Common myeloid progenitor, CD34-positive (primary cell): ENCODE data around the gene ZC3H8.
A peak's percentile ranks its signal among the peaks of the same experiment; 100 is the strongest.

Source experiments
- CTCF ChIA-PET: fragments of 350-600 bp; sonication (Branson Sonifier 250); formaldehyde crosslinking; loops from one replicate; lab custom pipeline; 2021; ENCODE audit warnings: antibody characterized with exemption; lab: Charles Lee
- POLR2A ChIA-PET: fragments of 350-600 bp; sonication (Branson Sonifier 250); formaldehyde crosslinking; loops from one replicate; lab custom pipeline; 2021; ENCODE audit warnings: antibody characterized with exemption; lab: Charles Lee
- DNase-seq, 3 donors: peaks; one replicate each; pipeline versions ENCODE4 v3.0.0 to v3.0.0-alpha.2; 2013
- H3K27ac ChIP-seq, 2 experiments: 1 replicate in 1 of 2; 2 replicates in 1 of 2; pipeline ENCODE4 v1.7.0; 2013; ENCODE audit warnings: inconsistent platforms in 2 of 2, low read length in 2 of 2, mild to moderate bottlenecking in 2 of 2, low read depth in 1 of 2, moderate library complexity in 1 of 2; ENCODE audit not compliant: severe bottlenecking in 2 of 2, insufficient read depth in 1 of 2, poor library complexity in 1 of 2
- H3K27me3 ChIP-seq, 5 experiments: replicated peaks in 2 of 5; 1 replicate in 3 of 5; 2 replicates in 2 of 5; pipeline versions ENCODE4 v1.6.1 to v1.7.0; 2013; ENCODE audit warnings: low read length in 4 of 5, mild to moderate bottlenecking in 2 of 5, moderate library complexity in 2 of 5, inconsistent platforms in 1 of 5; ENCODE audit not compliant: insufficient read depth in 5 of 5, control insufficient read depth in 4 of 5
- H3K36me3 ChIP-seq, 4 experiments: 1 replicate in 2 of 4; 2 replicates in 2 of 4; pipeline versions ENCODE4 v1.6.1 to v1.7.0; 2013; ENCODE audit warnings: low read length in 3 of 4, control low read depth in 1 of 4, mild to moderate bottlenecking in 1 of 4; ENCODE audit not compliant: control insufficient read depth in 4 of 4, insufficient read depth in 4 of 4
- H3K4me1 ChIP-seq, 4 experiments: 1 replicate in 3 of 4; 2 replicates in 1 of 4; pipeline versions ENCODE4 v1.6.1 to v1.7.1; 2013; ENCODE audit warnings: low read length in 3 of 4, mild to moderate bottlenecking in 3 of 4, control low read depth in 1 of 4, inconsistent platforms in 1 of 4, moderate library complexity in 1 of 4; ENCODE audit not compliant: control insufficient read depth in 4 of 4, insufficient read depth in 4 of 4; ENCODE audit errors: control extremely low read depth in 1 of 4
- H3K4me3 ChIP-seq, 7 experiments: 1 replicate in 4 of 7; 2 replicates in 3 of 7; pipeline versions ENCODE4 v1.5.1 to v1.7.0; 2013; ENCODE audit warnings: mild to moderate bottlenecking in 7 of 7, low read length in 6 of 7, moderate library complexity in 6 of 7, inconsistent platforms in 2 of 7, low read depth in 2 of 7, control low read depth in 1 of 7; ENCODE audit not compliant: insufficient read depth in 4 of 7, control insufficient read depth in 1 of 7; ENCODE audit errors: extremely low read depth in 1 of 7
- H3K9me3 ChIP-seq, 5 experiments: 1 replicate in 4 of 5; 2 replicates in 1 of 5; pipeline versions ENCODE4 v1.6.1 to v1.7.1; 2013; ENCODE audit warnings: low read length in 4 of 5, mild to moderate bottlenecking in 2 of 5, inconsistent platforms in 1 of 5, low read depth in 1 of 5, moderate library complexity in 1 of 5; ENCODE audit not compliant: control insufficient read depth in 4 of 5, insufficient read depth in 2 of 5; ENCODE audit errors: control extremely low read depth in 1 of 5
- WGBS: methylation state at CpG from one replicate; pipeline ENCODE4 v1.1.5; 2013; ENCODE audit not compliant: insufficient coverage; 5-methylcytosine and 5-hydroxymethylcytosine counted together

Gene ZC3H8

GRCh38 chr2:112189001-112189556 lies 65.8 kb downstream of the ZC3H8 start:
- Histone ChIP-seq H3K36me3 (no peaks in the 10 kb centered on the region), H3K27ac (no peak overlapping the region), H3K4me1 (peaks cover 0 to 10% (median 2%) of the 10 kb centered on the region in 4 experiments), H3K9me3 (peaks cover 0 to 6% (median 0%) of the 10 kb centered on the region in 5 experiments), H3K27me3 (no peaks in the 10 kb centered on the region), H3K4me3 (no peak overlapping the region)
- ChIA-PET CTCF (no interaction called here), POLR2A (no interaction called here)
- 93% methylated on average over 3 of the region's 3 CpGs for whole genome bisulfite sequencing
- DNase-seq = no peak

- Histone ChIP-seq H3K4me1 (peaks cover 0 to 16% (median 8%) of the 10 kb centered on the region in 4 experiments), H3K27me3 (no peaks in the 10 kb centered on the region), H3K4me3 (no peak overlapping the region), H3K36me3 (no peaks in the 10 kb centered on the region), H3K27ac (no peak overlapping the region), H3K9me3 (peaks cover 0 to 6% (median 0%) of the 10 kb centered on the region in 5 experiments)
- DNase-seq = peak; percentile 11 to 77 (median 52)
- CTCF ChIA-PET = no interaction called here
- 71% methylated on average over 7 of the region's 9 CpGs for WGBS
- POLR2A ChIA-PET = no interaction called here
Observed at GRCh38 chr2:112187805-112188596, 66.8 kb downstream of the ZC3H8 start.

- no peak for DNase-seq
- POLR2A ChIA-PET = no interaction called here
- CTCF ChIA-PET = no interaction called here
Observed at GRCh38 chr2:112187046-112187715, 67.7 kb downstream of the ZC3H8 start.

DNA sequence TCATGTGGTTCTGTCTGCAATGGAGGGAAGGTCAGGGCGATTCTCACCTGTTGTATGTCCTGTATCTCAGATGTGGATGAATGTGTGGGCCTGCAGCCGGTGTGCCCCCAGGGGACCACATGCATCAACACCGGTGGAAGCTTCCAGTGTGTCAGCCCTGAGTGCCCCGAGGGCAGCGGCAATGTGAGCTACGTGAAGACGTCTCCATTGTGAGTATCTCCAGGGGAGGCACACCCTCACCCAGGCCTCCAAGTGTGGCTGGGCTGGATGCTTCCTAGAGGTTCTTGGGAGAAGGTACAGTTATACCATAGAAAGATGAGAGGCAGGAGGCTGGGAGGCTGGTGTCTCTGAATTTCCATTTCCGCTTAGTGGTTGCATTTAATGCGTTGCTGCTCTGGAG lies 69.7 kb downstream of the ZC3H8 start:
- no peaks in the 10 kb centered on the region for H3K36me3 ChIP-seq
- WGBS = 91% methylated on average over 6 of the region's 9 CpGs
- peaks cover 0 to 8% (median 0%) of the 10 kb centered on the region in 5 experiments for H3K9me3 ChIP-seq
- no peak overlapping the region for H3K4me3 ChIP-seq
- ChIA-PET POLR2A (no interaction called here), CTCF (no interaction called here)
- H3K27me3 ChIP-seq = peaks cover 0 to 24% (median 13%) of the 10 kb centered on the region in 5 experiments
- H3K27ac ChIP-seq = no peak overlapping the region
- no peak for DNase-seq
- peaks cover 0 to 16% (median 14%) of the 10 kb centered on the region in 4 experiments for H3K4me1 ChIP-seq

More at GRCh38 chr2:112187046-112187715, 67.7 kb downstream of the ZC3H8 start:
- Histone ChIP-seq H3K27me3 (peaks cover 0 to 8% (median 6%) of the 10 kb centered on the region in 5 experiments), H3K4me1 (peaks cover 0 to 16% (median 8%) of the 10 kb centered on the region in 4 experiments), H3K4me3 (no peak overlapping the region), H3K36me3 (no peaks in the 10 kb centered on the region), H3K27ac (no peak overlapping the region), H3K9me3 (peaks cover 0 to 6% (median 0%) of the 10 kb centered on the region in 5 experiments)
- 96% methylated on average over 31 of the region's 31 CpGs for WGBS

GRCh38 chr2:112184121-112184520 lies 70.7 kb downstream of the ZC3H8 start:
- peaks cover 0 to 16% (median 14%) of the 10 kb centered on the region in 4 experiments for H3K4me1 ChIP-seq
- H3K27ac ChIP-seq = no peak overlapping the region
- H3K27me3 ChIP-seq = peaks cover 0 to 30% (median 13%) of the 10 kb centered on the region in 5 experiments
- DNase-seq = no peak
- ChIA-PET CTCF (no interaction called here), POLR2A (no interaction called here)
- peaks cover 0 to 9% (median 0%) of the 10 kb centered on the region in 5 experiments for H3K9me3 ChIP-seq
- H3K4me3 ChIP-seq = no peak overlapping the region
- no peaks in the 10 kb centered on the region for H3K36me3 ChIP-seq
- WGBS = 100% methylated on average over 2 of the region's 8 CpGs

GRCh38 chr2:112183327-112184025 lies 71.4 kb downstream of the ZC3H8 start:
- 68% methylated on average over 7 of the region's 8 CpGs for WGBS
- ChIA-PET CTCF (interaction anchor here (0.8 kb wide), 1 partner anchor 11 kb away, joined by 3 read pairs; no protein-coding TSS in a partner anchor), POLR2A (no interaction called here)
- Histone ChIP-seq H3K4me1 (peaks cover 0 to 16% (median 14%) of the 10 kb centered on the region in 4 experiments), H3K36me3 (no peaks in the 10 kb centered on the region), H3K27me3 (peaks cover 0 to 33% (median 13%) of the 10 kb centered on the region in 5 experiments), H3K9me3 (peaks cover 0 to 9% (median 0%) of the 10 kb centered on the region in 5 experiments), H3K27ac (no peak overlapping the region), H3K4me3 (no peak overlapping the region)
- DNase-seq = no peak
